Stomach (tissue), 9 donors: ENCODE measurements around the gene FLRT2. TPM values are rescaled to one million over a fixed set of nuclear protein-coding genes. Genes with fewer than 3 reads are reported as not detected.

ENCODE experiments used
- DNase-seq, 2 donors: peaks; one replicate each; pipeline versions ENCODE4 v3.0.0 to v3.0.0-alpha.2; 2013 to 2019
- H3K27ac ChIP-seq, 5 donors: fragments of 200-600 bp in 4 of 5; sonication (generic) in 4 of 5; one replicate each; pipeline ENCODE4 v1.5.1; 2013 to 2019; ENCODE audit warnings: mild to moderate bottlenecking in 1 of 5, moderate library complexity in 1 of 5
- H3K27me3 ChIP-seq, 3 donors: fragments of 200-600 bp; sonication (generic); one replicate each; pipeline ENCODE4 v1.5.1; 2017 to 2019; ENCODE audit warnings: mixed run types in 1 of 3
- H3K36me3 ChIP-seq, 4 donors: fragments of 200-600 bp; sonication (generic); 1 replicate in 3 of 4; 2 replicates in 1 of 4; pipeline ENCODE4 v1.5.1; 2016 to 2019
- H3K4me1 ChIP-seq, 4 donors: fragments of 200-600 bp; sonication (generic); one replicate each; pipeline ENCODE4 v1.5.1; 2016 to 2019
- H3K4me3 ChIP-seq, 4 donors: fragments of 200-600 bp; sonication (generic) in 3 of 4; one replicate each; pipeline ENCODE4 v1.5.1; 2016 to 2019; ENCODE audit warnings: mild to moderate bottlenecking in 1 of 4
- H3K9me3 ChIP-seq, 4 donors: fragments of 200-600 bp; sonication (generic); one replicate each; pipeline ENCODE4 v1.5.1; 2016 to 2019
- CTCF ChIP-seq, 7 experiments: fragments of 450-650 bp in 4 of 7; fragments of 200-600 bp in 3 of 7; sonication (generic) in 3 of 7; IDR thresholded peaks; one replicate each; pipeline ENCODE4 v1.5.1; 2016 to 2019; ENCODE audit warnings: antibody characterized with exemption in 7 of 7, control low read depth in 2 of 7, mild to moderate bottlenecking in 1 of 7
- EP300 ChIP-seq: sonication (generic); formaldehyde crosslinking; IDR thresholded peaks from one replicate; pipeline ENCODE4 v1.6.1; 2017; ENCODE audit warnings: antibody characterized with exemption
- POLR2A ChIP-seq, 4 donors: fragments of 450-650 bp; IDR thresholded peaks; one replicate each; pipeline ENCODE4 v1.6.1; 2016; ENCODE audit warnings: antibody characterized with exemption in 4 of 4, control low read depth in 2 of 4, mild to moderate bottlenecking in 1 of 4, moderate library complexity in 1 of 4
- POLR2AphosphoS5 ChIP-seq, 3 donors: sonication (generic); formaldehyde crosslinking; IDR thresholded peaks; one replicate each; pipeline ENCODE4 v1.6.1; 2016; ENCODE audit warnings: antibody characterized with exemption in 3 of 3
- WGBS, 5 donors: extraction: QIAGEN DNeasy Blood & Tissue Kit in 3 of 5; methylation state at CpG; one replicate each; pipeline versions ENCODE4 v1.1.5 to v1.1.7; 2013 to 2018; 5-methylcytosine and 5-hydroxymethylcytosine counted together
- intact Hi-C: fragments of 100-400 bp; cut with DNase I; formaldehyde crosslinking; loops from one replicate; pipeline ENCODE4 v1.15.1; 2023; ENCODE audit warnings: low total_unique reads
- polyA plus RNA-seq, 3 donors: library from polyadenylated mRNA; stranded (reverse); fragments of 200-250 nt; gene quantifications; one replicate each; pipeline ENCODE4 v1.2.3, GENCODE V29; 2013
- total RNA-seq, 5 donors: library from RNA; depleted of rRNA; stranded (reverse); fragments of >200 nt; gene quantifications; one replicate each; pipeline versions ENCODE4 v1.1.0 to v1.2.3, GENCODE V29; 2014 to 2016
- donor health status: healthy with polysubstance abuse.
- donor health status: Bipolar disorder and iron deficiency.
- donor health status: healthy.

FLRT2 gene
- total and polyA plus RNA-seq, 8 donors = 0.45 to 34.1 (median 1.2) TPM

GRCh38 chr14:85625925-85626585 lies 96.1 kb downstream of the FLRT2 start:
- no peaks in the 10 kb centered on the region for H3K27me3 ChIP-seq
- DNase-seq = no peak
- no peak overlapping the region for H3K27ac ChIP-seq
- no peak for TF ChIP-seq POLR2A (IDR thresholded peaks at IDR 0.05)
- no peak for TF ChIP-seq CTCF (IDR thresholded peaks at IDR 0.05)
- TF ChIP-seq EP300 = no peak
- no peak for TF ChIP-seq POLR2AphosphoS5 (IDR thresholded peaks at IDR 0.05)
- WGBS, 5 donors = 85 to 90% (median 86%) methylated on average over 3 of the region's 3 CpGs
- no peak overlapping the region for H3K4me3 ChIP-seq
- peaks cover 0 to 20% (median 7%) of the 10 kb centered on the region in 4 donors for H3K36me3 ChIP-seq
- intact Hi-C loops = no loop called here
- no peaks in the 10 kb centered on the region for H3K4me1 ChIP-seq
- peaks cover 0 to 6% (median 0%) of the 10 kb centered on the region in 4 donors for H3K9me3 ChIP-seq

- H3K9me3 ChIP-seq = no peaks in the 10 kb centered on the region
- H3K27me3 ChIP-seq = no peaks in the 10 kb centered on the region
- intact Hi-C loops = no loop called here
Observed at GRCh38 chr14:85634205-85634604, 104.3 kb downstream of the FLRT2 start.

GRCh38 chr14:85644211-85644610 lies 114.3 kb downstream of the FLRT2 start:
- H3K4me1 ChIP-seq = no peaks in the 10 kb centered on the region
- DNase-seq = no peak
- TF ChIP-seq POLR2AphosphoS5 (IDR thresholded peaks at IDR 0.05) (no peak), CTCF (IDR thresholded peaks at IDR 0.05) (no peak), EP300 (no peak), POLR2A (IDR thresholded peaks at IDR 0.05) (no peak)
- H3K27ac ChIP-seq = no peak overlapping the region
- H3K36me3 ChIP-seq = no peaks in the 10 kb centered on the region
- H3K4me3 ChIP-seq = no peak overlapping the region
- no peaks in the 10 kb centered on the region for H3K9me3 ChIP-seq
- WGBS, 5 donors = 66 to 85% (median 79%) methylated on average over 2 of the region's 2 CpGs
- no peaks in the 10 kb centered on the region for H3K27me3 ChIP-seq
- intact Hi-C loops = no loop called here

More at GRCh38 chr14:85634205-85634604, 104.3 kb downstream of the FLRT2 start:
- no peak for DNase-seq
- Histone ChIP-seq H3K4me1 (no peaks in the 10 kb centered on the region), H3K27ac (no peak overlapping the region), H3K4me3 (no peak overlapping the region), H3K36me3 (no peaks in the 10 kb centered on the region)
- TF ChIP-seq CTCF (IDR thresholded peaks at IDR 0.05) (no peak), POLR2A (IDR thresholded peaks at IDR 0.05) (no peak), EP300 (no peak), POLR2AphosphoS5 (IDR thresholded peaks at IDR 0.05) (no peak)

GRCh38 chr14:85653029-85653428 lies 123.1 kb downstream of the FLRT2 start:
- Histone ChIP-seq H3K27me3 (no peaks in the 10 kb centered on the region), H3K36me3 (no peaks in the 10 kb centered on the region), H3K4me3 (no peak overlapping the region), H3K27ac (no peak overlapping the region), H3K4me1 (no peaks in the 10 kb centered on the region), H3K9me3 (no peaks in the 10 kb centered on the region)
- 96 to 100% (median 98%) methylated on average over 2 of the region's 2 CpGs for WGBS, 5 donors
- no peak for TF ChIP-seq CTCF (IDR thresholded peaks at IDR 0.05)
- TF ChIP-seq POLR2AphosphoS5 (IDR thresholded peaks at IDR 0.05) = no peak
- no peak for TF ChIP-seq POLR2A (IDR thresholded peaks at IDR 0.05)
- TF ChIP-seq EP300 = no peak
- intact Hi-C loops = no loop called here
- DNase-seq = no peak
